Measurements from ENCODE around the gene CACNA2D2. TPM values are rescaled to one million over a fixed set of nuclear protein-coding genes. Genes with fewer than 3 reads are reported as not detected.
A peak's percentile ranks its signal among the peaks of the same experiment; 100 is the strongest.

Gene CACNA2D2
- total RNA-seq, 2 donors from 2014 or later = 1.3 TPM

- ATAC-seq (no peak), DNase-seq (peak in 2 of 4 donors; percentile 19 to 78)
- intact Hi-C loops (cut with DNase I) = no loop called here
- TF ChIP-seq CTCF (IDR thresholded peaks at IDR 0.05) = no peak
- no peak for TF ChIP-seq POLR2A (IDR thresholded peaks at IDR 0.05)
- 77 to 85% methylated on average over 4 to 10 of the region's 10 CpGs for WGBS, 2 donors
- peaks cover 11% of the 10 kb centered on the region for H3K4me1 ChIP-seq
- no peaks in the 10 kb centered on the region for H3K36me3 ChIP-seq (replicated peaks in 1 of 2; ENCODE audit: insufficient read depth in 1 of 2, low read depth in 2 of 2)
- H3K9me3 ChIP-seq = no peaks in the 10 kb centered on the region
- H3K27me3 ChIP-seq = no peaks in the 10 kb centered on the region
- no peak overlapping the region for H3K27ac ChIP-seq
- H3K4me3 ChIP-seq = no peak overlapping the region
These were observed 108.2 kb downstream of the CACNA2D2 start for GRCh38 chr3:50395070-50395860.

GRCh38 chr3:50393061-50393460 is 110.4 kb downstream of the CACNA2D2 start:
- H3K4me3 ChIP-seq = no peak overlapping the region
- ATAC-seq = no peak
- intact Hi-C loops (cut with DNase I) = no loop called here
- no peaks in the 10 kb centered on the region for H3K27me3 ChIP-seq
- H3K27ac ChIP-seq = no peak overlapping the region
- 71 to 85% methylated on average over 4 to 5 of the region's 5 CpGs for WGBS, 2 donors
- no peak for DNase-seq
- no peak for TF ChIP-seq CTCF (IDR thresholded peaks at IDR 0.05)
- no peak for TF ChIP-seq POLR2A (IDR thresholded peaks at IDR 0.05)
- no peaks in the 10 kb centered on the region for H3K36me3 ChIP-seq (replicated peaks in 1 of 2; ENCODE audit: insufficient read depth in 1 of 2, low read depth in 2 of 2)
- H3K4me1 ChIP-seq = peaks cover 19% of the 10 kb centered on the region
- H3K9me3 ChIP-seq = no peaks in the 10 kb centered on the region

- no peak for TF ChIP-seq CTCF (IDR thresholded peaks at IDR 0.05)
- TF ChIP-seq POLR2A (IDR thresholded peaks at IDR 0.05) = no peak
- Histone ChIP-seq H3K9me3 (no peaks in the 10 kb centered on the region), H3K4me3 (no peak overlapping the region), H3K27ac (no peak overlapping the region), H3K27me3 (no peaks in the 10 kb centered on the region), H3K36me3 (replicated peaks in 1 of 2; ENCODE audit: insufficient read depth in 1 of 2, low read depth in 2 of 2) (no peaks in the 10 kb centered on the region), H3K4me1 (peaks cover 19% of the 10 kb centered on the region)
- DNase-seq (peak in 1 of 4 donors; percentile 59), ATAC-seq (no peak)
- intact Hi-C loops (cut with DNase I) = no loop called here
- WGBS, 2 donors = 49 to 82% methylated on average over 3 to 5 of the region's 5 CpGs
These were observed 111.2 kb downstream of the CACNA2D2 start for GRCh38 chr3:50392101-50392715.

GRCh38 chr3:50390508-50391224 is 112.8 kb downstream of the CACNA2D2 start:
- peaks cover 19% of the 10 kb centered on the region for H3K4me1 ChIP-seq
- H3K36me3 ChIP-seq (replicated peaks in 1 of 2; ENCODE audit: insufficient read depth in 1 of 2, low read depth in 2 of 2) = no peaks in the 10 kb centered on the region
- no peaks in the 10 kb centered on the region for H3K27me3 ChIP-seq
- 49 to 61% methylated on average over 9 to 12 of the region's 12 CpGs for WGBS, 2 donors
- no peaks in the 10 kb centered on the region for H3K9me3 ChIP-seq
- H3K27ac ChIP-seq = peak overlapping the region; percentile 22 to 69 (median 32)
- H3K4me3 ChIP-seq = no peak overlapping the region
- intact Hi-C loops (cut with DNase I) = no loop called here
- DNase-seq (peak; percentile 68 to 90 (median 82)), ATAC-seq (peak; percentile 67)
- TF ChIP-seq CTCF (IDR thresholded peaks at IDR 0.05) = no peak

All from body of pancreas (tissue), 4 donors.